Calu3 (cell line): ENCODE results near the gene PARG. TPM values are rescaled to one million over a fixed set of nuclear protein-coding genes. Genes with fewer than 3 reads are reported as not detected.
"Not testable (repeated sequence)": the region's sequence is repeated elsewhere in the genome, so short reads cannot be mapped to it uniquely, and the experiment has no call there.

Source experiments
- Bru-seq: library from RNA; stranded (reverse); fragments of 400-500 nt; gene quantifications from one replicate; lab custom pipeline; 2021; lab: Mats Ljungman, UMichigan
- BruChase-seq, 2 experiments: library from RNA; stranded (reverse); fragments of 400-500 nt; gene quantifications; one replicate each; lab custom pipeline; 2021; lab: Mats Ljungman, UMichigan
- BruUV-seq: library from RNA; stranded (reverse); fragments of 400-500 nt; replicated peaks from 2 replicates; lab custom pipeline; 2021; lab: Mats Ljungman, UMichigan
- CTCF ChIA-PET: fragments of 300-600 bp; sonication (Branson Sonifier 250); formaldehyde crosslinking; loops from one replicate; lab custom pipeline; 2022; ENCODE audit warnings: antibody characterized with exemption; lab: Charles Lee
- DNase-seq: peaks from one replicate; pipeline ENCODE4 v3.0.0; 2022
- H3K27ac Mint-ChIP-seq: one replicate; pipeline ENCODE4 v1.8.0; 2022; ENCODE audit warnings: mixed read lengths; ENCODE audit not compliant: unreplicated experiment
- H3K27me3 Mint-ChIP-seq: one replicate; pipeline ENCODE4 v1.8.0; 2022; ENCODE audit warnings: mixed read lengths; ENCODE audit not compliant: unreplicated experiment
- H3K36me3 Mint-ChIP-seq: one replicate; pipeline ENCODE4 v1.8.0; 2022; ENCODE audit warnings: mild to moderate bottlenecking, moderate library complexity, mixed read lengths; ENCODE audit not compliant: insufficient read depth, unreplicated experiment
- H3K4me1 Mint-ChIP-seq: one replicate; pipeline ENCODE4 v1.8.0; 2022; ENCODE audit warnings: mild to moderate bottlenecking, low read depth, mixed read lengths; ENCODE audit not compliant: unreplicated experiment
- H3K4me3 Mint-ChIP-seq: one replicate; pipeline ENCODE4 v1.8.0; 2022; ENCODE audit warnings: mild to moderate bottlenecking, low read depth, moderate library complexity, mixed read lengths; ENCODE audit not compliant: unreplicated experiment
- H3K9me3 Mint-ChIP-seq: one replicate; pipeline ENCODE4 v1.8.0; 2022; ENCODE audit warnings: low read depth, mixed read lengths; ENCODE audit not compliant: unreplicated experiment
- intact Hi-C: fragments of 100-400 bp; cut with micrococcal nuclease; formaldehyde crosslinking; loops from one replicate; pipeline ENCODE4 v1.10.0; 2022; ENCODE audit not compliant: unreplicated experiment
- long read RNA-seq: library from polyadenylated mRNA; stranded (forward); transcript quantifications from one replicate; pipeline ENCODE4 v2.0.0, GENCODE V29; 2022
- total RNA-seq: library from RNA; stranded (reverse); gene quantifications from 2 replicates; pipeline ENCODE4 v1.2.3, GENCODE V29; 2022

PARG gene
- total RNA-seq (41.1 and 46.8 TPM in 2 replicates), Bru-seq, nascent RNA (percentile 77 among the genes with signal in this experiment), BruChase-seq, experiment 1, labeled RNA remaining after a 6-hour chase (percentile 67 among the genes with signal in this experiment), BruChase-seq, experiment 2, labeled RNA remaining after a 2-hour chase (percentile 71 among the genes with signal in this experiment)
- long read RNA-seq, partial matches to known transcripts = 0 of 55 reads
- long read RNA-seq, other reads (novel, unspliced or antisense) = 55 of 55 reads

DNA sequence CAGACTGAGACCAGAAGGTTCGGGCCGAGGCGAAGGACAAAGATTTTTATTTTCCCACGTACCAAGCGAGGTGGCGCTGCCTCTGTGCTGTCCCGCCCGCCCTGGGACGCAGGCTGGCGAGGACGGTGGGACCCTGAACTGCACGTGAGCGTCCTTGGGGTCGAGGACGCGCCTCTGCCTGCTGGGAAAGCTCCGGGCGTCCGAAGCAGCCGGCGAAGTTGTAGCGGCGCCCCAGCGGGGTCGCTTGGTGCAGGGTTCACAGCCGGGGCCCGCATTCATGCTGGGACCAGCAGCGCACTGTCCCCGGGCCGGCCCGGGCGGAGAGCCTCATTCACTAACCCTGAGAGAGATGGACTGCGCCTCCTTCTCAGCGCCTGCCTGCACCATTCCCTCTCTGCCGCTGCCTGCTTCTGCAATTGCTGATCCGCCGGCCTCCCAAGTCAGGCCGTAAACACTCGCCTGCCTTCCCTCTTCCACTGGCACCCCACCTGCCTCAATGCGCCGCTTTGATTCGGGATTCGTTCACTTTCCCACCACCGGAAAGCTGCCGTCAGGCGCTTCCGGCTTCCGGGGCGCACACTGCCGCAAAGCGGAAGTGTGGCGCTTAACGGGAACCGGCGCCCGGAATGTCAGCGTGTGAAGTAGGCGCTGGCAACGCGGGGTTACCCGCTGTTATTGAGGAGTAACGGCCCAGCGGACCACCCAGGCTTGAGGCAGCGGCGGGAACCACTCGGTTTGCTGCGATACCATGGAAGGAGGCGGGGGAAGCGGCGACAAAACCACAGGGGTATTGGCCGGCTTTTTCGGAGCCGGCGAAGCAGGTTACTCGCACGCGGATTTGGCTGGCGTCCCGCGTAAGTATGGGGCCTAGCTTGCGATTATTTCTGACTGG, at the start of gene PARG, which contains the start of gene TIMM23B:
PARG (minus strand) TSS at position 581 of the 892 bp plus-strand sequence; CDS start at position 279, 302 bp downstream.
TIMM23B (plus strand) TSS at position 607 of the 892 bp plus-strand sequence; CDS start at position 749, 142 bp downstream.
- CTCF ChIA-PET, H3K9me3 Mint-ChIP-seq, H3K27me3 Mint-ChIP-seq, intact Hi-C loops: not testable (repeated sequence)
- Mint-ChIP-seq H3K27ac (peak within 1 kb of the TSS; percentile 94), H3K36me3 (peaks cover 33% of the 10 kb centered on the region), H3K4me3 (peak within 1 kb of the TSS; percentile 98), H3K4me1 (peaks cover 31% of the 10 kb centered on the region)
- TSS peak; percentile 56 for BruUV-seq
- peak; percentile 80 for DNase-seq

DNA sequence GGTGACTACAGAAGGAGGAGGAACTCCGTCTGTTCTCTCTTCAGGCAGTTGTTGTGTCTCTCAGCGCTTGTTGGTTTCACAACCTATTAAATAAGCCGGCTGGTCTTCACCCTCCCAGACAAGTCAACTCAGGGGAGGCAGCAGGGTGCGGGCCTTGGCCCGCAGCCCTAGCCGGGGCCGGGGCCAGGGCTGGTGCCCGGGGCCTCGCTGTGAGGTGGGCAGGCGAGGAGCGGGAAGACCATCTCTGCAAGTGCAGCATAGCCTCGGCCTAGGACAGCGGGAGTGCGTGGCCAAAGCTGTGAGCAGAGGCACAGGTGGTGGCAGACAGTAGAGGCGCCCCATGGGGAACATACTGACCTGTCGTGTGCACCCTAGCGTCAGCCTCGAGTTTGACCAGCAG, 46.5 kb upstream of the PARG start, which contains the start of gene AGAP6:
AGAP6 (plus strand) TSS at position 31 of the 400 bp plus-strand sequence; CDS start at position 341, 310 bp downstream.
- BruUV-seq = not testable (repeated sequence)

DNA sequence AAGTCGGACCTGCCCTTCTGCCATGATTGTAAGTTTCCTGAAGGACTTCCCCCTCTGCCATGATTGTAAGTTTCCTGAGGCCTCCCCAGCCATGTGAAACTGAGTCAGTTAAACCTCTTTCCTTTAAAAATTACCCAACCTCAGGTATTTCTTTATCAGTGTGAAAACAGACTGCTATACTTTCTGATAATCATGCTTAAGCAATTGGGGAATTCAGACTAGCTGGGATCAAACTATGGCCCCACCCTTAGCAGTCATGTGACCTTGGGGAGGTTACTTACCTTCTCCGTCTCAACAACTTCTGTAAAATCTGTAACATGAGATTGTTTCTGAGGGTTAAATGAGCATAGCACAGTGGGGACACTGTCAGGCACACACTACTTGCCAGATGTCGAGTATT, 45.4 kb upstream of the PARG start:
- DNase-seq, H3K27ac Mint-ChIP-seq, intact Hi-C loops, H3K4me1 Mint-ChIP-seq, H3K4me3 Mint-ChIP-seq, H3K9me3 Mint-ChIP-seq, BruUV-seq, CTCF ChIA-PET, H3K27me3 Mint-ChIP-seq, H3K36me3 Mint-ChIP-seq: not testable (repeated sequence)

More for the DNA sequence above, 46.5 kb upstream of the PARG start, which contains the start of gene AGAP6:
- intact Hi-C loops, DNase-seq, H3K27me3 Mint-ChIP-seq, H3K27ac Mint-ChIP-seq, H3K36me3 Mint-ChIP-seq, H3K9me3 Mint-ChIP-seq, H3K4me1 Mint-ChIP-seq, H3K4me3 Mint-ChIP-seq, CTCF ChIA-PET: not testable (repeated sequence)

DNA sequence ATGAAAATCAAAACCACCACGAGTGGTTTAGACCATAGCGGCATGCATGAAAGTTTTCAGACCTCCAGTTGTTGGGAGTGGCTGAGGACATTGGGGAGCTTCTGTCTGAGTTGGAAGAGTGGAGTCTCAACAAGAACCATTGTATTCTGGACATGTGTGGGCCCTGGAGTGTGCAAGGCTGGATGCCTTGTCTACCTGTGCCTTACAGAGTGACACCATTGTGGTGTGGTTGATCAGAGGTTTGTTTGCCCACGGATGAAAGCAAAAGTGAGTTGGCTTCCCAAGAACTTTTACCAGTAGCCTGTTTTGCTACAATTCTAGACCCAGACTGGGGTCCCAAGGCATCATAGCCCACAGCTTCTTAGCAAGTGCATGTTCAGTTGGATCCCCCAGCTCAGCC, 35.9 kb upstream of the PARG start:
- H3K4me3 Mint-ChIP-seq, H3K4me1 Mint-ChIP-seq, DNase-seq, CTCF ChIA-PET, H3K9me3 Mint-ChIP-seq, BruUV-seq, H3K27ac Mint-ChIP-seq, H3K36me3 Mint-ChIP-seq, H3K27me3 Mint-ChIP-seq, intact Hi-C loops: not testable (repeated sequence)

DNA sequence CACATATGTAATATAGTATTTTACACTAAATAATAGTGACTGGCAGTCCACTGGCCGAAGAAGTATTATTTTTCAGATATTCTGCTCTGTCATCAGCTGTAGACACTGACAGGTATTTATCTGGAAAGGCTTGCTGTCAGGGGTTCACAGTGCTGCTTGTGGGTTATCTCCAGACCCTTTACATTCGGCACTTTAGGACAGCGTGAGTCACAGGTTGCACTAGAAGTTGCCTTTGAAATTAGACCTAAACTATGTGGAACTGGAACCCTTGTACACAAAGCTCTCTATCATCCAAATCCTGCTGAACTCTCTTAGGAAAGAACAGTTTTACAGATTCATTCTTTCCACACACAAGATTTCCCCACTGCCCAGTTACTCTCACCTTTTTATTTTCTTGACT, 30.3 kb upstream of the PARG start:
- H3K27ac Mint-ChIP-seq, BruUV-seq, H3K27me3 Mint-ChIP-seq, CTCF ChIA-PET, intact Hi-C loops, DNase-seq, H3K9me3 Mint-ChIP-seq, H3K4me1 Mint-ChIP-seq, H3K4me3 Mint-ChIP-seq: not testable (repeated sequence)
- peaks cover 15% of the 10 kb centered on the region for H3K36me3 Mint-ChIP-seq

DNA sequence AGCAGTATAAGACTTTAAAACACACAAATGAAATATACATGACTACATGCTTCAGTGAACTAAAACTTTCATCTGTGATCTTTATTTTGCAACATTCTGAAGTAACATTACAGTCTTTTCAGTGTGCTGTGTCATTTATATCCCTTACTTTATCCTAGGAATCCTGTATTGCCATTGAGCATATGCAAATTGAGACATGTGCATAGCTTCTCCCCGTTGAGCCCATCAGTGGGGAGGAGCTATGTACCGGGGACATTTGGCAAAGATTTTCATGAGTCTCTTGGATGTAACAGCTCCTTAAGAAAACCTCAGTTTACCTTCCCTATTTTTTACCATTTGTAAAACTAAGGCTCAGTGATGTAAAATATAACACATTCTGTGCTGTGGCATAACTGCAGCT, 29.6 kb upstream of the PARG start:
- H3K27me3 Mint-ChIP-seq, H3K27ac Mint-ChIP-seq, CTCF ChIA-PET, H3K4me1 Mint-ChIP-seq, intact Hi-C loops, DNase-seq, BruUV-seq, H3K9me3 Mint-ChIP-seq, H3K4me3 Mint-ChIP-seq: not testable (repeated sequence)
- H3K36me3 Mint-ChIP-seq = peaks cover 15% of the 10 kb centered on the region

DNA sequence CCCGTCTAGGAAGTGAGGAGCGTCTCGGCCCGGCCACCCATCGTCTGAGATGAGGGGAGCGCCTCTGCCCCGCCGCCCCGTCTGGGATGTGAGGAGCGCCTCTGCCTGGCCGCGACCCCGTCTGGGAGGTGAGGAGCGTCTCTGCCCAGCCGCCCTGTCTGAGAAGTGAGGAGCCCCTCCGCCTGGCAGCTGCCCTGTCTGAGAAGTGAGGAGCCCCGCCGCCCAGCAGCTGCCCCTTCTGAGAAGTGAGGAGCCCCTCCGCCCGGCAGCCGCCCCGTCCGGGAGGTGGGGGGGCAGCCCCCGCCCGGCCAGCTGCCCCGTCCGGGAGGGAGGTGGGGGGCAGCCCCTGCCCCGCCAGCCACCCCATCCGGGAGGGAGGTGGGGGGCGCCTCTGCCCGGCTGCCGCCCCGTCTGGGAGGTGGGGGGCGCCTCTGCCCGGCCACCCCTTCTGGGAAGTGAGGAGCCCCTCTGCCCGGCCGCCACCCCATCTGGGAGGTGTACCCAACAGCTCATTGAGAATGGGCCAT, 28.6 kb upstream of the PARG start:
- H3K27ac Mint-ChIP-seq, intact Hi-C loops, H3K27me3 Mint-ChIP-seq, CTCF ChIA-PET, DNase-seq, BruUV-seq, H3K9me3 Mint-ChIP-seq, H3K4me1 Mint-ChIP-seq, H3K4me3 Mint-ChIP-seq: not testable (repeated sequence)
- H3K36me3 Mint-ChIP-seq = peaks cover 15% of the 10 kb centered on the region

DNA sequence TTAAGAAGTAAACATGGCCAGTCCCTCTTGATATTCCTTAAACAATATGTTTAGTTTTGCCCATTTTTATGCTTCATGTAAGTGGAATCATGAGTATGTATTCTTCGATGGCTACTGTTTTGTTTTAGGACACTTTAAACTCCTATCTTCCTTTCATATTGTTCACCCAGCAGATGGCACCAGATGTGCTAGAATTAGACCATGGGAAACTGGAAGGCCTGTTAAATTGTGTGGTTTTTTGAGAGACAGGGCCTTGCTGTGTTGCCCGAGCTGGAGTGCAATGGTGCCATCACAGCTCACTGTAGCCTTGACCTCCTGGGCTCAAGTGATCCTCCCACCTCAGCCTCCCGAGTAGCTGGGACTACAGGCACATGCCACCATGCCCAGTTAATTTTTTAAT, 11.3 kb upstream of the PARG start:
- H3K4me3 Mint-ChIP-seq, CTCF ChIA-PET, H3K27me3 Mint-ChIP-seq, H3K27ac Mint-ChIP-seq, intact Hi-C loops, BruUV-seq, H3K9me3 Mint-ChIP-seq, H3K4me1 Mint-ChIP-seq, DNase-seq, H3K36me3 Mint-ChIP-seq: not testable (repeated sequence)

DNA sequence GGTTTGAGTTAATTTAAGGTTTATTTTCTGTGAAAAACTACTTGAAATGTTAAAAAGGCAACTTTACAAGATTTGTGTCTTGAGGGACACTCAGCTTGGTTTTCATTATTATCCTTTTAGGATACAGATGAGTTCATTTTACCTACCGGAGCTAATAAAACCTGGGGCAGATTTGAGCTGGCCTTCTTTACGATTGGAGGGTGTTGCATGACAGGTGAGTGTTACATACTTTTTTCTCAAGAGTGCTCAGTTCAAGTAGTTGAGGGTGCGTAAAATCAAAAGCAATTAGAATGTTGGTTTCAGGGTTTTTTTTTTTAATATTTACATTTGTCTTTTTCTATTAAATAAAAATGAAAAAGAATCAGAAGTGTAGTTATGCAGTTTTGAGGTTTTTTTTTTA, 10.2 kb upstream of the PARG start:
- H3K4me3 Mint-ChIP-seq, H3K27me3 Mint-ChIP-seq, H3K4me1 Mint-ChIP-seq, H3K36me3 Mint-ChIP-seq, H3K27ac Mint-ChIP-seq, H3K9me3 Mint-ChIP-seq, DNase-seq, CTCF ChIA-PET, BruUV-seq, intact Hi-C loops: not testable (repeated sequence)
